ENCODE results near the gene ARHGAP9.
"Not testable (repeated sequence)": the region's sequence is repeated elsewhere in the genome, so short reads cannot be mapped to it uniquely, and the experiment has no call there.

DNA sequence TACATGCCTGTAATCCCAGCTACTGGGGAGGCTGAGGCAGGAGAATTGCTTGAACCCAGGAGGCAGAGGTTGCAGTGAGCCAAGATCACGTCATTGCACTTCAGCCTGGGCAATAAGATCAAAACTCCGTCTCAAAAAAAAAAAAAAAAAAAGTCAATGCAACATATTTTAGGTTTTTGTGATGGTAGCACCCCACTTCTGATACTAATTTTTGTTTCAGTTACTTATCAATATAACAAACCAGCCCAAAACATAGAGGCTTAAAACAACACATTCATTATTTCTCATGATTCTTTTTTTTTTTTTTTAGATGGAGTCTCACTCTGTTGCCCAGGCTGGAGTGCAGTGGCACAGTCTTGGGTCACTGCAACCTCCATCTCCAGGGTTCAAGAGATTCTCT, 38.3 kb downstream of the ARHGAP9 start:
- TF ChIP-seq CTCF (conservative IDR thresholded peaks at IDR 0.05); EZH2 (IDR thresholded peaks at IDR 0.05; ENCODE audit: low read depth): not testable (repeated sequence)
